Inflammatory macrophage treated with lipopolysaccharide for 1 hour (primary cell): Measurements from ENCODE around the gene HILPDA.
A peak's percentile ranks its signal among the peaks of the same experiment; 100 is the strongest.
"Not testable (repeated sequence)": the region's sequence is repeated elsewhere in the genome, so short reads cannot be mapped to it uniquely, and the experiment has no call there.

ENCODE experiments used
- DNase-seq, 2 donors: peaks; one replicate each; pipeline ENCODE4 v3.0.0-alpha.2; 2020 to 2022

Gene HILPDA

DNA sequence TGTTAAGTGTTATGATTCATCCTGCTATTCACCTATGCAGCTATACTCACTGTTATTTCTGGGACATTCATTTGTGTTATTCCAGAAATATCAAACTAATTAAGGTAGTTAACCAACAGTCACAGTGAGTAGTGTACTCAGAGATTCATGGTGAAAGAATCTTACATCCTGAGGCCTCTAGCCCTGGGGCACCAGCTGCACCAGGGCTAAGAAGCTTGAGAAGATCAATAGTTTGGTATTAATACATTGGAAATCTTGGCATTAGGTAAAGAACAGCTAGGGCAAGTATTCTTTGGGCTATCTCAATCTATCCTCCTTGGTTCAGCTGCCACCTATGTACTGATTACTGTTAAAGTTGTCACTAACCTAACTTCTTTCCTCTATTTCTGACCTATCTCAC lies 11.2 kb downstream of the HILPDA start:
- not testable (repeated sequence) for DNase-seq

DNA sequence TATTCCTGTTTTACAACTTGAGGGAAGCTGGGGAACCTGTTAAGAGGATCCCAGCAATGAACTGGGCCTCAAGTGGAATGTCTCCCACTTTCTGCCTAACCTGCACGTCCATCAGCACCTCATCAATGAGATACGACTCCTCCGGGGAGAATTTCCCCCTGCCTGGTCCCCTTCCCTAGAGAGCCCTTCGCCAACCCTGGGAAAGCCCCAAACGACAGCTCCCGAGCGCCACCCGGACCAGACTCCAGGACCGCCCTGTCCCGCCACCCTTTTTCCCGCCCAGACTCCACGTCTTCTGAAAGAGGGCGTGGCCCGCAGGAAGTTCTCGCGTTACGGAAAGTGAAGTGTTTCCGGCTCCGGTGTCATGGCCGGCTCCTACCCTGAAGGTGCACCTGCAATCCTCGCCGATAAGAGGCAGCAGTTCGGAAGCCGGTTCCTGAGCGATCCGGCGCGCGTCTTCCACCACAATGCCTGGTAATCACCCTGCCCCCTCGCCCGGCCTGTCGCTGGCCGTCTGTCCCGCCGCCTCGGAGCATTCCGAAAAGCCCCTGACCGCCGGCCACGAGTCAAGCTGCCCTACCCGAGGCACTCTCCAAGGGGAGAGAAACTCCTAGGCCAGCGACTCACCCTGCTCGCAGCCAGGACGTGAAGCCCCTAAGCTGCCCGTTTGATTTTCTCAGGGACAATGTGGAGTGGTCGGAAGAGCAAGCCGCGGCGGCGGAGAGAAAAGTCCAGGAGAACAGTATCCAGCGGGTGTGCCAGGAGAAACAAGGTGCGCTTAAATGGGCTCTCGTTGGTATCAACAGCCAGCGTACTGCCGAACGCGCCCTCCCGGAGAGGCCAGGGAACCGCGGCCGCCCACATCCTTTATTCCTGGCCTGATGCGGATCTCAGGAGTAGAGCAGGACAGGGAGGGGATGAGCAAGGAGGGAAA lies 21.0 kb downstream of the HILPDA start, which contains the start of gene METTL2B:
METTL2B (plus strand) TSS at position 347 of the 934 bp plus-strand sequence; CDS start at position 365, 18 bp downstream.
- DNase-seq, result peak; percentile 96 to 97

GRCh38 chr7:128477336-128477690 lies 21.6 kb downstream of the HILPDA start:
- not testable (repeated sequence) for DNase-seq

- DNase-seq, result not testable (repeated sequence)
Observed at GRCh38 chr7:128479082-128479481, 23.4 kb downstream of the HILPDA start.

DNA sequence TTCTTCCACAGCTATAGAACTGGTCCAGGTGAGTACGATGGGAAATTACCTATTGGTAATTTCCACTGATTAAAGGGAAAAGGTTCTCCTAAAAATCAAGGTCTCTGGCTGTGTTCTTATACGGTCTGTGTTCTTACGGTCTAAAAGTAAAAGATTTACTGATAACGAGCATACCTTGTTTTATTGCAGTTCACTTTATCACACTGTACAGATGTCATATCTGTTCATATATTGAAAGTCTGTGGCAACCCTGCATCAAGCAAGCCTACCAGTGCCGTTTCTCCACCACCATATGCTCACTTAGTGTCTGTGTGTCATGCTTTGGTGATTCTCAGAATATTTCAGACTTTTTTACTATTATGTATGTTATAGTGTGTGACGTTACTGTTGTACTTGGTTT lies 32.5 kb downstream of the HILPDA start:
- not testable (repeated sequence) for DNase-seq

DNA sequence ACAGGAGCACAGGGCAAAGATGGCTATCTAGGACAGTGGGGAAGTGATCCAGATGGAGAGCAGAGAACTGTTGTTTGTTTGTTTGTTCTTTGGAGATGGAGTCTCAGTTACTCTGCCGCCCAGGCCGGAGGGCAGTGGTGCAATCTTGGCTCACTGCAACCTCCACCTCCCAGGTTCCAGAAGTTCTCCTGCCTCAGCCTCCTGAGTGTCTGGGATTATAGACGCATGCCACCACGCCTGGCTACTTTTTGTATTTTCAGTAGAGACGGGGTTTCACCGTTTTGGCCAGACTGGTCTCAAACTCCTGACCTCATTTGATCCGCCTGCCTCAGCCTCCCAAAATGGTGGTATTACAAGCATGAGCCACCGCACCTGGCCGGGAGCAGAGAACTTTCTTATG lies 41.7 kb downstream of the HILPDA start:
- DNase-seq, result no peak

DNA sequence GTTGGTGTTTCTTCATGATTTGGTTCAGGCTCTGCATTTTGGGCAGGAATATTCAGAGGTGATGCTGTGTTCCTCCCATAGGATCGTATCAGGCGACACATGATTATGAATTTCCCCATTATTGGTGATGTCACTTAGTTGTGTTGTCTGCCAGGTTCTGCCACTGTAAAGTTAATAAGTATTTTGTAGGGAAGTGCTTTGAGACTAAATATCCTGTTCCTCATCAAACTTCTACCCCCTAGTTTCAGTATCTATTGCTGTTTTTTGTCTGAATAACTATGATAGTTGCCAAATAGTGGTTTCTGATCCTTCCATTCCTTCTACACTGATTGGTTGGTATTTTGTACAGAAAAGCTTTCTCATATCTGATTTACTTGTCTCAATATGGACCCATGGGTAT lies 49.7 kb downstream of the HILPDA start:
- DNase-seq, result peak in 1 of 2 donors; percentile 6

DNA sequence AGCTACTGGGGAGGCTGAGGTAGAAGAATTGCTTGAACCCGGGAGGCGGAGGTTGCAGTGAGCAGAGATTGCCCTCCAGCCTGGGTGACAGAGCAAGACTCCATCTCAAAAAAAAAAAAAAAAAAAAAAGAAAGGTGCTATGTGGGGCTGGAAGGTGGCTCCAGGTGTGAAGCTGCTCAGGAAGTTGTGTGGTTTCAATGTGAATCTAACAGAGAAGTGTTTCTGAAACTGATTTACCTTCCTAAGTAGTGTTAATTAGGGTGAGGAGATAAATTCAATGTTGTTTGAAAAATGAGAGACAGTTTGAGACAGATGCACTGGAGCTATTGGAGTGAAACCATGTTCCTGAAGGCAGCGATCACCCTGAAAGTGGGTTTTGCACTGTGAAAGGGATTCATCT lies 51.1 kb downstream of the HILPDA start:
- DNase-seq, result not testable (repeated sequence)

GRCh38 chr7:128507321-128507993 lies 51.8 kb downstream of the HILPDA start:
- not testable (repeated sequence) for DNase-seq
